MCF 10A (cell line): ENCODE measurements around the gene PPP1R1C. TPM values are rescaled to one million over a fixed set of nuclear protein-coding genes. Genes with fewer than 3 reads are reported as not detected.
A peak's percentile ranks its signal among the peaks of the same experiment; 100 is the strongest.

Source experiments
- BruUV-seq: library from RNA; stranded (reverse); fragments of 400-500 nt; replicated peaks from 2 replicates; lab custom pipeline; 2021; lab: Mats Ljungman, UMichigan
- CTCF ChIA-PET: fragments of 300-600 bp; sonication (Branson Sonifier 250); formaldehyde crosslinking; extraction: SDS; loops from one replicate; lab custom pipeline; 2021; ENCODE audit warnings: antibody characterized with exemption, inconsistent platforms; lab: Yijun Ruan, JAX
- POLR2A ChIA-PET: fragments of 300-600, 350-650 bp; sonication (Branson Sonifier 250); formaldehyde crosslinking; extraction: SDS; loops from one replicate; lab custom pipeline; 2020; ENCODE audit warnings: antibody characterized with exemption, inconsistent platforms; lab: Yijun Ruan, JAX
- DNase-seq: peaks from one replicate; pipeline ENCODE4 v3.0.0-alpha.2; 2018; ENCODE audit not compliant: unreplicated experiment
- H3K27ac Mint-ChIP-seq: one replicate; pipeline ENCODE4 v1.8.0; 2022; ENCODE audit warnings: mild to moderate bottlenecking, low read depth, mixed read lengths; ENCODE audit not compliant: unreplicated experiment
- H3K27me3 Mint-ChIP-seq: one replicate; pipeline ENCODE4 v1.8.0; 2022; ENCODE audit warnings: mixed read lengths; ENCODE audit not compliant: insufficient read depth, unreplicated experiment
- H3K36me3 Mint-ChIP-seq: one replicate; pipeline ENCODE4 v1.8.0; 2022; ENCODE audit warnings: mild to moderate bottlenecking, moderate library complexity, mixed read lengths; ENCODE audit not compliant: insufficient read depth, unreplicated experiment
- H3K4me1 Mint-ChIP-seq: one replicate; pipeline ENCODE4 v1.8.0; 2022; ENCODE audit warnings: mixed read lengths; ENCODE audit not compliant: insufficient read depth, unreplicated experiment
- H3K4me3 Mint-ChIP-seq: one replicate; pipeline ENCODE4 v1.8.0; 2022; ENCODE audit warnings: mild to moderate bottlenecking, moderate library complexity, mixed read lengths; ENCODE audit not compliant: unreplicated experiment
- H3K9me3 Mint-ChIP-seq: one replicate; pipeline ENCODE4 v1.8.0; 2022; ENCODE audit warnings: mixed read lengths; ENCODE audit not compliant: unreplicated experiment
- intact Hi-C: fragments of 100-400 bp; cut with micrococcal nuclease; formaldehyde crosslinking; loops from 2 replicates; pipeline ENCODE4 v1.14.1; 2022
- total RNA-seq: library from RNA; stranded (reverse); gene quantifications from 2 replicates; pipeline ENCODE4 v1.2.3, GENCODE V29; 2022
- TF ChIP-seq, protein P1 (sequence below): fragments of 200-600 bp; IDR thresholded peaks from one replicate; pipeline ENCODE4 v1.8.0; 2022; ENCODE audit warnings: antibody characterized with exemption, mild to moderate bottlenecking; ENCODE audit not compliant: unreplicated experiment

Gene PPP1R1C
- total RNA-seq, 1 experiment from 2014 or later, result not detected

DNA sequence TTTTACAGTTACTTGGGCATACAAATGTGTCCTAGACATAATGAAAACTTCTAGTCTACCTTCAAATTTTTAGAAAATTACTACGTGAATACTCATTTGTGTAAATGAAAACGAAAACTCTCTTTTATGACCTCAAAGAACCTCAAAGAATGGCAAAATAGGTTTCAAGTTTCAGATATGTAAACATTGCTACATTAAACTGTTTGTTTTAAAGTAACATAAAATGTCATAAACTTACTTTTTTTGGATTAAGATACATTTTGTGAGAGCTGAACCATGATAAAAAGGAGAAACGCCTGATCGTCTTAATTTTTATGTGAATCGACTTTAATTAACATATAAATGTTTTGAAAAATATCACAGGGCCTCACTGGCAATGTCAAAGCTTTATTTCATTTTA is 91.4 kb downstream of the PPP1R1C start:
- no peak overlapping the region for H3K4me3 Mint-ChIP-seq
- H3K27me3 Mint-ChIP-seq, result no peaks in the 10 kb centered on the region
- no peaks in the 10 kb centered on the region for H3K4me1 Mint-ChIP-seq
- TF ChIP-seq, protein P1, sequence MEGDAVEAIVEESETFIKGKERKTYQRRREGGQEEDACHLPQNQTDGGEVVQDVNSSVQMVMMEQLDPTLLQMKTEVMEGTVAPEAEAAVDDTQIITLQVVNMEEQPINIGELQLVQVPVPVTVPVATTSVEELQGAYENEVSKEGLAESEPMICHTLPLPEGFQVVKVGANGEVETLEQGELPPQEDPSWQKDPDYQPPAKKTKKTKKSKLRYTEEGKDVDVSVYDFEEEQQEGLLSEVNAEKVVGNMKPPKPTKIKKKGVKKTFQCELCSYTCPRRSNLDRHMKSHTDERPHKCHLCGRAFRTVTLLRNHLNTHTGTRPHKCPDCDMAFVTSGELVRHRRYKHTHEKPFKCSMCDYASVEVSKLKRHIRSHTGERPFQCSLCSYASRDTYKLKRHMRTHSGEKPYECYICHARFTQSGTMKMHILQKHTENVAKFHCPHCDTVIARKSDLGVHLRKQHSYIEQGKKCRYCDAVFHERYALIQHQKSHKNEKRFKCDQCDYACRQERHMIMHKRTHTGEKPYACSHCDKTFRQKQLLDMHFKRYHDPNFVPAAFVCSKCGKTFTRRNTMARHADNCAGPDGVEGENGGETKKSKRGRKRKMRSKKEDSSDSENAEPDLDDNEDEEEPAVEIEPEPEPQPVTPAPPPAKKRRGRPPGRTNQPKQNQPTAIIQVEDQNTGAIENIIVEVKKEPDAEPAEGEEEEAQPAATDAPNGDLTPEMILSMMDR, result no peak
- DNase-seq, result peak; percentile 5
- no peak overlapping the region for H3K27ac Mint-ChIP-seq
- ChIA-PET POLR2A (interaction anchor here (0.6 to 1.4 kb wide), 5 partner anchors 156 to 505 kb away, joined by 3 to 5 read pairs (median 3); no protein-coding TSS in a partner anchor), CTCF (interaction anchor here (0.7 to 3.1 kb wide), 22 partner anchors 9 to 674 kb away, joined by 3 to 70 read pairs (median 5); no protein-coding TSS in a partner anchor)
- BruUV-seq, result no TSS peak
- intact Hi-C loops, result loop anchor here (1.0 to 10.0 kb wide), 5 partner anchors 173 to 1952 kb away; no protein-coding TSS in a partner anchor
- H3K36me3 Mint-ChIP-seq, result no peaks in the 10 kb centered on the region
- no peaks in the 10 kb centered on the region for H3K9me3 Mint-ChIP-seq

DNA sequence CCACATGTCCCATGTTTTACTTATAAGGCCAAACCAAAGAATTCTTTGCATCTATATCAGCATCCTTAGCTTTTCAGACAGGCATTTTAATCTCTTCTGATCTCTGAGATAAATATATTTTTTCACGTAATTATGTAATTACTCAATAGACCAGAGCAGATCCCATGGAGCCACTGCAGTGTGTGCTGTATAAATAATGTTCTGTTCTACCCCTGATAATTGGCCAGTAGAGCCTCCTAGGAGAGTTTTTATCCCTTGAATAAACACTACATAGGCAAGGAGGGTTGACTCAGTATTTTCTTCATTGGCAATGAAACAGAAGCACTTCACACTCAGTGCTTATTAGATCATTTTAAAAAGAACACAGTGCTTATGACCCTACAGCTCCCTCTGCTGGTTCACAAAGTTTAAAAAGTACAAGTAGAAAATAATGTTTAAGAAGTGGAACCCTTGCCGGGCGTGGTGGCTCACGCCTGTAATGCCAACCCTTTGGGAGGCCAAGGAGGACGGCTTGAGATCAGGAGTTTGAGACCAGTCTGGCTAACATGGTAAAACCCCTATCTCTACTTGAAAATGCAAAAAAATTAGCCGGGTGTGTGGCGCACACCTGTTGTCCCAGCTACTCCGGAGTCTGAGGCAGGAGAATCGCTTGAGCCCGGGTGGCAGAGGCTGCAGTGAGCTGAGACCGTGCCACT is 91.9 kb downstream of the PPP1R1C start:
- intact Hi-C loops, result loop anchor here (1.0 to 10.0 kb wide), 5 partner anchors 173 to 1953 kb away; no protein-coding TSS in a partner anchor
- CTCF ChIA-PET, result interaction anchor here (0.7 to 3.1 kb wide), 36 partner anchors 10 to 1262 kb away, joined by 3 to 70 read pairs (median 4); no protein-coding TSS in a partner anchor

DNA sequence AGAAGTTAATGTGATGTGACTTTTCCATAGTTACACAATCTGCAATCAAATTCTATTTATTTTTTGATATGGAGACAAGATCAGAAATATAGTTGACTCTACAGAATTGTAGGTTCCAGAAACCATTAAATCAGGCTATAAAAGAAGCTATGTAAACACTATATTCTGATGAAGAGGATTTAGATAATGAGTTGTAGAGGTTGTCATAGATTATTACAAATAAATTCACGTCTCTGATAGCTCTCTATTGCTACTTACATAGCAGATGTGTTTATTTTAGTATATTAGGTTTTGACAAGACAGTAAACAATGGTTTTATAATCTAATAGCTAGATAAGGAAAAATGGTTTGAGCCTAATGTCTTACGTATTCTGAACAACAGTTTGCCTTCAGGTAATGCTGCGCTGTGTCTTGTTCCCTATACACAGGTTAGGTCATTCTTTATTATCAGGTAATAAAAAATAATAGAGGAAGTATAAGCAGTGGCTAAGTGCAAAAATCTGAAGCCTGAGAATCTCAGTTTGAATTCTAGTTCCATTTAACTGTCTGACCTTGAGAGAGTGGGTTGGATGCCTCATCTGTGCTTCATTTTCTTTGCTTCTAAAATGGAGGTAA is 93.4 kb downstream of the PPP1R1C start:
- intact Hi-C loops, result loop anchor here (10.0 kb wide), 1 partner anchor 1954 kb away; no protein-coding TSS in a partner anchor
- Mint-ChIP-seq H3K36me3 (no peaks in the 10 kb centered on the region), H3K9me3 (no peaks in the 10 kb centered on the region), H3K4me1 (no peaks in the 10 kb centered on the region), H3K27ac (no peak overlapping the region), H3K27me3 (no peaks in the 10 kb centered on the region), H3K4me3 (no peak overlapping the region)
- ChIA-PET CTCF (interaction anchor here (0.7 to 3.1 kb wide), 9 partner anchors 9 to 1955 kb away, joined by 3 to 70 read pairs (median 4); no protein-coding TSS in a partner anchor), POLR2A (no interaction called here)
- no TSS peak for BruUV-seq
- TF ChIP-seq, protein P1, result no peak
- DNase-seq, result no peak

More for the DNA sequence above, 91.9 kb downstream of the PPP1R1C start:
- Mint-ChIP-seq H3K36me3 (no peaks in the 10 kb centered on the region), H3K27me3 (no peaks in the 10 kb centered on the region), H3K4me1 (no peaks in the 10 kb centered on the region), H3K27ac (no peak overlapping the region), H3K9me3 (no peaks in the 10 kb centered on the region), H3K4me3 (no peak overlapping the region)
- DNase-seq, result peak; percentile 85
- TF ChIP-seq, protein P1, result peak; percentile 70
- no TSS peak for BruUV-seq
- POLR2A ChIA-PET, result interaction anchor here (0.6 to 1.4 kb wide), 8 partner anchors 39 to 506 kb away, joined by 3 to 5 read pairs (median 3); no protein-coding TSS in a partner anchor

DNA sequence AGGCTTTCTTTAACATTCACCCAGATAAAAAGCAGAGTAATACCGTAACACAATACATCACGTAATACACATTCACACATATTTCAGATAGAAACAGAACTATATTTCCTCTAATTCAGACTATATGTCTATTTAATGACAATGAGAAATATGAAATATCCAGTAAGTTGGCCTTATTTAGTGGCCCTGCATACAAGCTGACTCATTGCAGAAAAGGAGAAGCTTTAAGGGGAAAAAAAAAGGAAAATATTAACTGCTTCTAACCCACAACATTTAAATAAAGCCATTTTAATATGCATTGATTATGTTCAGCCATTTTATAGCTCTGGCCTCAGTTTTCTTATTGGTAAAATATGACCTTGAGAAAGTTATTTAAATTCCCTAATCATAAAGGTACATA is 94.8 kb downstream of the PPP1R1C start:
- CTCF ChIA-PET, result interaction anchor here (0.6 to 2.5 kb wide), 3 partner anchors 339 to 1951 kb away, joined by 3 to 17 read pairs (median 4); no protein-coding TSS in a partner anchor
- Mint-ChIP-seq H3K9me3 (no peaks in the 10 kb centered on the region), H3K36me3 (no peaks in the 10 kb centered on the region), H3K4me3 (no peak overlapping the region), H3K4me1 (no peaks in the 10 kb centered on the region), H3K27ac (no peak overlapping the region), H3K27me3 (no peaks in the 10 kb centered on the region)
- BruUV-seq, result no TSS peak
- POLR2A ChIA-PET, result interaction anchor here (0.8 to 1.0 kb wide), 2 partner anchors 264 to 338 kb away, joined by 3 to 7 read pairs; no protein-coding TSS in a partner anchor
- intact Hi-C loops, result no loop called here
- TF ChIP-seq, protein P1, result no peak
- DNase-seq, result no peak
